H1 (cell line): ENCODE measurements around the gene ARHGAP12. TPM values are rescaled to one million over a fixed set of nuclear protein-coding genes. Genes with fewer than 3 reads are reported as not detected.

Experiments
- CTCF ChIA-PET: fragments of 300-600 bp; sonication (Branson Sonifier 250); formaldehyde crosslinking; loops from one replicate; lab custom pipeline; 2021; ENCODE audit not compliant: partially characterized antibody; lab: Charles Lee
- POLR2A ChIA-PET: fragments of 300-600 bp; sonication (Branson Sonifier 250); formaldehyde crosslinking; loops from one replicate; lab custom pipeline; 2021; ENCODE audit warnings: inconsistent platforms; ENCODE audit not compliant: partially characterized antibody; lab: Charles Lee
- DNase-seq, 2 experiments: peaks; one replicate each; pipeline versions ENCODE4 v3.0.0 to v3.0.0-alpha.2; 2010 to 2022; ENCODE audit warnings: low spot score in 2 of 2, low read depth in 1 of 2, mixed read lengths in 1 of 2
- FAIRE-seq: peaks from 2 replicates; lab custom pipeline; 2011; peaks lifted over from hg19 to GRCh38; lab: Jason Lieb, UNC
- H2AFZ ChIP-seq: 2 replicates; pipeline ENCODE4 v1.8.1; 2012; ENCODE audit warnings: low read length, inconsistent platforms
- H2AK5ac ChIP-seq: 2 replicates; pipeline ENCODE4 v1.6.1; 2013; ENCODE audit warnings: low read depth, low read length
- H2BK120ac ChIP-seq: replicated peaks from 2 replicates; pipeline ENCODE3; 2013; ENCODE audit warnings: low read depth, low read length, inconsistent platforms
- H2BK12ac ChIP-seq: 2 replicates; pipeline ENCODE4 v1.6.1; 2013; ENCODE audit warnings: low read depth, low read length
- H2BK15ac ChIP-seq: 2 replicates; pipeline ENCODE4 v1.6.1; 2013; ENCODE audit warnings: low read length
- H2BK20ac ChIP-seq: 2 replicates; pipeline ENCODE4 v1.6.1; 2013; ENCODE audit warnings: low read length
- H2BK5ac ChIP-seq: 2 replicates; pipeline ENCODE4 v1.6.1; 2013; ENCODE audit warnings: low read depth, low read length
- H3K14ac ChIP-seq: 2 replicates; pipeline ENCODE4 v1.6.1; 2013; ENCODE audit warnings: inconsistent platforms; ENCODE audit not compliant: insufficient read length
- H3K18ac ChIP-seq: 2 replicates; pipeline ENCODE4 v1.6.1; 2013; ENCODE audit warnings: low read length; ENCODE audit errors: extremely low read depth
- H3K23ac ChIP-seq: 2 replicates; pipeline ENCODE4 v1.6.1; 2013; ENCODE audit warnings: inconsistent platforms; ENCODE audit not compliant: insufficient read length
- H3K23me2 ChIP-seq: 2 replicates; pipeline ENCODE4 v1.6.1; 2013; ENCODE audit warnings: low read depth, low read length
- H3K27ac ChIP-seq: 2 replicates; pipeline ENCODE4 v1.6.1; 2011; ENCODE audit warnings: low read depth, low read length, inconsistent platforms
- H3K27me3 ChIP-seq, 4 experiments: replicated peaks in 1 of 4; 1 replicate in 1 of 4; 2 replicates in 3 of 4; pipeline versions ENCODE4 v1.6.1 to v1.8.1; 2011 to 2013; ENCODE audit warnings: low read length in 3 of 4, mild to moderate bottlenecking in 3 of 4, inconsistent platforms in 2 of 4, mixed read lengths in 2 of 4, moderate library complexity in 1 of 4; ENCODE audit not compliant: control insufficient read depth in 3 of 4, insufficient read depth in 3 of 4; ENCODE audit errors: extremely low read depth in 1 of 4
- H3K36me3 ChIP-seq, 4 experiments: 2 replicates each; pipeline versions ENCODE4 v1.6.1 to v1.8.1; 2011 to 2013; ENCODE audit warnings: mild to moderate bottlenecking in 4 of 4, low read length in 3 of 4, moderate library complexity in 2 of 4, control low read depth in 1 of 4, inconsistent platforms in 1 of 4; ENCODE audit not compliant: insufficient read depth in 4 of 4, control insufficient read depth in 2 of 4
- H3K4ac ChIP-seq: replicated peaks from 2 replicates; pipeline ENCODE3; 2013; ENCODE audit warnings: low read length, low read depth, mixed read lengths, inconsistent platforms; ENCODE audit not compliant: insufficient read length
- H3K4me1 ChIP-seq, 4 experiments: replicated peaks in 1 of 4; 1 replicate in 1 of 4; 2 replicates in 3 of 4; pipeline versions ENCODE4 v1.6.1 to v1.8.1; 2011 to 2013; ENCODE audit warnings: low read length in 3 of 4, inconsistent platforms in 2 of 4, mixed read lengths in 1 of 4; ENCODE audit not compliant: insufficient read depth in 4 of 4, control insufficient read depth in 3 of 4
- H3K4me2 ChIP-seq, 2 experiments: 2 replicates each; pipeline versions ENCODE4 v1.6.1 to v1.8.1; 2011 to 2013; ENCODE audit warnings: low read depth in 2 of 2, low read length in 2 of 2, control low read depth in 1 of 2, inconsistent platforms in 1 of 2, mild to moderate bottlenecking in 1 of 2; ENCODE audit not compliant: insufficient read depth in 1 of 2
- H3K4me3 ChIP-seq, 4 experiments: fragments of 200-600, 300-600 bp in 1 of 4; sonication (generic), shearing (Covaris generic), sonication (Bioruptor Twin) in 1 of 4; 2 replicates each; pipeline versions ENCODE4 v1.5.1 to v1.8.1; 2011 to 2016; ENCODE audit warnings: low read length in 4 of 4, low read depth in 3 of 4, control low read depth in 2 of 4, inconsistent platforms in 2 of 4, mild to moderate bottlenecking in 2 of 4, mixed read lengths in 1 of 4, moderate library complexity in 1 of 4; ENCODE audit not compliant: insufficient read depth in 2 of 4; ENCODE audit errors: extremely low read depth in 1 of 4
- H3K56ac ChIP-seq: replicated peaks from 2 replicates; pipeline ENCODE3; 2013; ENCODE audit warnings: low read depth, mild to moderate bottlenecking, mixed read lengths, low read length, inconsistent platforms; ENCODE audit not compliant: insufficient read length
- H3K79me1 ChIP-seq: 2 replicates; pipeline ENCODE4 v1.6.1; 2013; ENCODE audit warnings: low read depth, low read length, control low read depth
- H3K79me2 ChIP-seq, 2 experiments: 2 replicates each; pipeline versions ENCODE4 v1.6.1 to v1.8.1; 2012 to 2013; ENCODE audit warnings: low read length in 2 of 2, mild to moderate bottlenecking in 2 of 2, inconsistent platforms in 1 of 2; ENCODE audit not compliant: insufficient read depth in 2 of 2, control insufficient read depth in 1 of 2
- H3K9ac ChIP-seq, 4 experiments: replicated peaks in 1 of 4; 1 replicate in 1 of 4; 2 replicates in 3 of 4; pipeline versions ENCODE4 v1.6.1 to v1.8.1; 2011 to 2013; ENCODE audit warnings: low read depth in 3 of 4, low read length in 3 of 4, control low read depth in 2 of 4, mild to moderate bottlenecking in 2 of 4, moderate library complexity in 2 of 4, inconsistent platforms in 1 of 4; ENCODE audit errors: extremely low read depth in 1 of 4
- H3K9me3 ChIP-seq, 2 experiments: 2 replicates each; pipeline versions ENCODE4 v1.6.1 to v1.8.1; 2012 to 2013; ENCODE audit warnings: mild to moderate bottlenecking in 2 of 2, moderate library complexity in 2 of 2, control low read depth in 1 of 2, inconsistent platforms in 1 of 2, low read depth in 1 of 2, low read length in 1 of 2, mixed read lengths in 1 of 2; ENCODE audit not compliant: insufficient read depth in 2 of 2
- H4K20me1 ChIP-seq, 2 experiments: replicated peaks in 1 of 2; 2 replicates each; pipeline versions ENCODE3 to v1.8.1; 2011 to 2013; ENCODE audit warnings: inconsistent platforms in 2 of 2, low read length in 2 of 2, mild to moderate bottlenecking in 1 of 2; ENCODE audit not compliant: insufficient read depth in 2 of 2, control insufficient read depth in 1 of 2
- H4K5ac ChIP-seq: 2 replicates; pipeline ENCODE4 v1.6.1; 2013; ENCODE audit warnings: low read length, low read depth, mixed read lengths, inconsistent platforms; ENCODE audit not compliant: insufficient read length
- H4K8ac ChIP-seq: 2 replicates; pipeline ENCODE4 v1.8.0; 2013; ENCODE audit warnings: mild to moderate bottlenecking, moderate library complexity, low read length, inconsistent platforms; ENCODE audit not compliant: insufficient read depth; ENCODE audit errors: extremely low read depth
- H4K91ac ChIP-seq: replicated peaks from 2 replicates; pipeline ENCODE3; 2013; ENCODE audit warnings: low read length, mixed read lengths, inconsistent platforms; ENCODE audit not compliant: insufficient read length
- RFX5 ChIP-seq: IDR thresholded peaks from 2 replicates; pipeline ENCODE4 v1.6.1; 2011; ENCODE audit warnings: low read depth, low read length, improper control_type of control experiment, borderline replicate concordance
- USF2 ChIP-seq: IDR thresholded peaks from 2 replicates; pipeline ENCODE4 v1.6.1; 2011; ENCODE audit warnings: low read length, improper control_type of control experiment
- WGBS, 2 experiments: shearing (Covaris generic) in 1 of 2; methylation state at CpG; one replicate each; pipeline versions ENCODE4 v1.1.6 to v1.1.7; 2013 to 2015; ENCODE audit warnings: low lambda C conversion rate in 2 of 2, mixed read lengths in 2 of 2, inconsistent platforms in 1 of 2, low coverage in 1 of 2, missing lambda C conversion rate in 1 of 2; ENCODE audit not compliant: insufficient replicate concordance in 2 of 2, insufficient coverage in 1 of 2, insufficient read length in 1 of 2; ENCODE audit errors: extremely low coverage in 1 of 2, missing lambda C conversion rate in 1 of 2; 5-methylcytosine and 5-hydroxymethylcytosine counted together
- polyA plus RNA-seq, 7 experiments: library from polyadenylated mRNA; depleted of rRNA in 3 of 7; stranded (reverse) in 5 of 7; unstranded in 2 of 7; fragments of >200 nt in 5 of 7; fragments of 200-250 nt in 2 of 7; gene quantifications; 1 replicate in 5 of 7; 2 replicates in 1 of 7; 4 replicates in 1 of 7; pipeline versions ENCODE4 v1.2.1 to v1.2.3, GENCODE V29; 2011 to 2013; ENCODE audit warnings: missing spikeins in 2 of 7, mixed read lengths in 2 of 7
- total RNA-seq: library from RNA; stranded (reverse); fragmentation: NEBNext Ultra II Directional; extraction: Animal tissue kit (Norgen Biotek cat#: 25700); gene quantifications from 2 replicates; pipeline ENCODE4 v1.2.1, GENCODE V29; 2021

ARHGAP12 gene
- total and polyA plus RNA-seq, 2 of the 8 experiments (the other 6 are each of a cell fraction or from before 2014, with no cell fraction given) = 10.1 to 39.0 TPM

GRCh38 chr10:31954410-31955191 is 26.0 kb upstream of the ARHGAP12 start:
- no peaks in the 10 kb centered on the region for H3K79me1 ChIP-seq
- no peak overlapping the region for H3K14ac ChIP-seq
- FAIRE-seq (no peak), DNase-seq (peak in 1 of 2 experiments; percentile 16)
- no peaks in the 10 kb centered on the region for H3K23me2 ChIP-seq
- no peak overlapping the region for H3K4me3 ChIP-seq
- H3K36me3 ChIP-seq = no peaks in the 10 kb centered on the region
- no peaks in the 10 kb centered on the region for H4K20me1 ChIP-seq
- H3K79me2 ChIP-seq = no peaks in the 10 kb centered on the region
- no peak overlapping the region for H2BK120ac ChIP-seq
- no peak overlapping the region for H3K23ac ChIP-seq
- H3K27ac ChIP-seq = no peak overlapping the region
- no peak overlapping the region for H2BK15ac ChIP-seq
- no peak overlapping the region for H2BK12ac ChIP-seq
- H2BK5ac ChIP-seq = no peak overlapping the region
- ChIA-PET CTCF (interaction anchor here (1.0 kb wide), 1 partner anchor 26 kb away, joined by 3 read pairs; no protein-coding TSS in a partner anchor), POLR2A (no interaction called here)
- H3K9ac ChIP-seq = no peak overlapping the region
- no peak overlapping the region for H4K5ac ChIP-seq
- H2AFZ ChIP-seq = no peak overlapping the region
- no peaks in the 10 kb centered on the region for H3K4me1 ChIP-seq
- no peak overlapping the region for H3K4me2 ChIP-seq
- no peak overlapping the region for H4K8ac ChIP-seq
- no peak overlapping the region for H3K4ac ChIP-seq
- H3K18ac ChIP-seq = no peak overlapping the region
- peaks cover 14 to 19% of the 10 kb centered on the region in 2 experiments; a peak in 3 of 4 replicates for H3K9me3 ChIP-seq
- TF ChIP-seq RFX5 = no peak
- TF ChIP-seq USF2 = no peak
- no peak overlapping the region for H2AK5ac ChIP-seq
- no peaks in the 10 kb centered on the region for H3K27me3 ChIP-seq
- H2BK20ac ChIP-seq = no peak overlapping the region
- no peak overlapping the region for H4K91ac ChIP-seq
- H3K56ac ChIP-seq = no peak overlapping the region
- 96% methylated on average over 2 of the region's 2 CpGs; no CpG with 5 or more reads in 1 of the 2 experiments for WGBS, 2 experiments
